ENCODE results near the gene SPINK5.

GRCh38 chr5:148043705-148044104, 20.1 kb upstream of the SPINK5 start:
- no peak for TF ChIP-seq POLR2A (IDR thresholded peaks at IDR 0.05)
- TF ChIP-seq CTCF (IDR thresholded peaks at IDR 0.05), result no peak
